Erythroblast (primary cell): ENCODE data around the gene ADM5.
"Not testable (repeated sequence)": the region's sequence is repeated elsewhere in the genome, so short reads cannot be mapped to it uniquely, and the experiment has no call there.

Experiments
- DNase-seq, 2 experiments: peaks; one replicate each; lab custom pipeline; 2025; lab: John Stamatoyannopoulos, UW
- GATA1 ChIP-seq: IDR thresholded peaks from 2 replicates; pipeline ENCODE4 v1.6.1; 2011; ENCODE audit warnings: low read depth, mild to moderate bottlenecking, control low read depth, low read length, moderate library complexity
- POLR2A ChIP-seq: IDR thresholded peaks from 2 replicates; pipeline ENCODE4 v1.6.1; 2011; ENCODE audit warnings: mild to moderate bottlenecking, low read length

ADM5 gene

DNA sequence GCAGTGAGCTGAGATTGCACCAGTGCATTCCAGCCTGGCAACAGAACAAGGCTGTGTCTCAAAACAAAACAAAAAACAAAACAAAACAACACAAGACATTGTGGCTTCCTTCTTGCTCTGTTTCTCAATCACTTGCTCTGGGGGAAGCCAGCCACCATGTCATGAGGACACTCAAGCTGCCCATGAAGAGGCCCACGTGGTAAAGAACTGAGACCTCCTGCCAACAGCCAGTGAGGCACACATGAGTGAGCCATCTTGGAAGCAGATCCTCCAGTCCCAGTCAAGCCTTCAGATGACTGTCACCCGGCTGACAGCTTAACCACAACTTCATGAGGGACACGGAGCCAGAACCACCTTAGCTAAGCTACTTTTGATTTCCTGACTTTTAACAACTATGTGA lies 26.8 kb downstream of the ADM5 start:
- DNase-seq: no peak
- no peak for TF ChIP-seq GATA1
- TF ChIP-seq POLR2A: no peak

DNA sequence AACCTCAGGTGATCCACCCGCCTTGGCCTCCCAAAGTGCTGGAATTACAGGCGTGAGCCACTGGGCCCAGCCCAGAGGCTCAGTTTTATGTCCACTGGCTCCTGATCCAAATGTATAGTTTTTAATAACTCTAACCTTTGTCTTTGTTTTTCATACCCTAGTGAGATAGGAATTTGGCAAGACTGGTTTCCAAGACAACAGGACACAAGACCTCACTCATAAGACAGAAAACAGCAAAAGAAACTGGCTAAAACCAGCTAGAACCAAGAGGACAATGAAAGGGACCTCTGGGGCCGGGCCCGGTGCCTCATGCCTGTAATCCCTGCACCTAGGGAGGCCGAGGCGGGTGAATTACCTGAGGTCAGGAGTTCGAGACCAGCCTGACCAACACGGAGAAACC lies 29.1 kb downstream of the ADM5 start:
- no peak for DNase-seq
- TF ChIP-seq POLR2A (no peak), GATA1 (no peak)

DNA sequence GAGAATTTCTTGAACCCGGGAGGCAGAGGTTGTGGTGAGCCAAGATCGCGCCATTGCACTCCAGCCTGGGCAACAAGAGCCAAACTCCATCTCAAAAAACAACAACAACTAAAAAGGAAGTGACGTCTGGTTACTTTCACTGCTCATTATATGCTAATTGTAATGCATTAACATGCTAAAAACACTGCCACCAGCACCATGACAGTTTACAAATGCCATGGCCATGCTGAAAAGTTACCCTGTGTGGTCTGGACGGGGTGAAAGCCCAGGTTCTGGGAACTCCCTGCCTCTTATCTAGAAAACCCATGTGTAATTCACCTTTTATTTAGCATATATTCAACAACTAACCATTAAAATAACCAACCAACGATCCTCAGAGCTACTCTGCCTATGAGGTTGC lies 29.6 kb downstream of the ADM5 start:
- TF ChIP-seq POLR2A (no peak), GATA1 (no peak)
- no peak for DNase-seq

DNA sequence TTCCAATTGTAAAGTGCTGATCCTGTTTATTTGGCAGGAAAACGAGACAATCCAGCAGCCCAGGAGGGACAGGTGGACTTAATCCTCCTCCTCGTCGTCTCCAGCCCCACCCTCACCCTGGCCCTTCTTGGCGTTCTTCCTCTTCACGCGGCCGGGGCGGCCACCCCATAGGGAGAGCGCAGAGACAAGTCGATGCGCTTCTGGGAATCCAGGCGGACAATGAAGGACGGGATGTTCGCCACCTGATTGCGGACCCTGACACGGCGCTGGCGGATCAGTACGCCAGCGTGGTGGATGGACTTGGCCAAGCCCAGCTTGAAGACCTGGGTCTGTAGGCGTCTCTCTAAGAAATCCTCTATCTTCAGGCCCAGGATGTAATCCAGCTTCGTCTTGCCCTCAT lies 30.0 kb downstream of the ADM5 start:
- DNase-seq: not testable (repeated sequence)

DNA sequence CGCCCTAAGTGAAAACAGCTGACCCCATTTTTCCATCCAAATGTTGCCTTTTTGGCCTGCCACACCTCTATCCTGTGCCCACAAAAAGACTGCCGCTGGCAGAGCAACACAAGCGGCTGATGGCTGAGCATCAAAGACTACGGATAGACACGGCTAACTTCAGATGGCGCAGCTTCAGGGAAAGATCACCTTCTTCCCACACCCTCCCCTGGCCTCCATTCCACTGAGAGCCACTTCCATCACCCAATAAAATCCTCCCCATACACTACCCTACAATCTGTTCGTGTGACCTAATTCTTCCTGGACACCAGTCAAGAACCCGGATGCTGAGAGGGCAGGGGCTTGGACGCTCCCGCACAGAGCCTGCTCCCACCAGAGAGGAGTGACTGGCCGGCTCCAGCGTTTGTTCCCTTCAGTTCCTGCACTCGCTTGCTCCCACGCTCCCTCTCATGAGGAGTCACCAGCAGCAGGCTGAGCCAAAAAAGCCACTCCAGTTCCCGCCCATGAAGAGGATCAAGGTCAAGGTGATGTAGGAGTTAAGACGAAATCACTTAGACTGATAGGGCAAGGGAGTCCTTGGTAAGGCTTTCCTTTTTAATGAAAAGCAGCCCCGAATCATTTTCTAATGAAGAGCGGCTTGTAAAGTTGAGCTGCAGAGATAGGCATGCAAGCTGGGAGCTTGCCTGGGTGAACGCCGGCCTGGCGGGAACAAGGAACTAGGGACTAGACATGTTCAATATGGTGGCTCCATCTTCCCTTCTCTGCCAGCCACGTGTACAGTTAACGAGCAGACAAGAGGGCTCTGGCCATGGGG lies 38.0 kb downstream of the ADM5 start:
- TF ChIP-seq POLR2A (no peak), GATA1 (no peak)
- no peak for DNase-seq

DNA sequence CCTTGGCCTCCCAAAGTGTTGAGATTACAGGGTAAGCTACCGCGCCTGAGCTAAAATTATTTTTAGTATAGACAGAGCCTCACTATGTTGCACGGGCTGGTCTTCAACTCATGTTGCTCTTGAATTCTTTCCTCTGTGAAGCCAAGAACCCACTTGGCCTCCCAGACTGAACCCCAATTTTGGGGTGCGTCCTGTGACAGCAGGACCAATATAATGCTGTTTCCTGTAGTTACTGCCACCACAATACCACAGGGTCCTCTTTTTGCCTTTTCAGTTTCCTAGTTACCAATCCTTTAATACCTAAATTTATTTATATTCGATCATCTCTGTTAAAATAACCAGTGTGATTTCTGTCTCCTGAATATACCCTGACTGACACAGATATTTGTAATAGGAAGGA lies 40.8 kb downstream of the ADM5 start:
- TF ChIP-seq POLR2A (no peak), GATA1 (no peak)
- no peak for DNase-seq

DNA sequence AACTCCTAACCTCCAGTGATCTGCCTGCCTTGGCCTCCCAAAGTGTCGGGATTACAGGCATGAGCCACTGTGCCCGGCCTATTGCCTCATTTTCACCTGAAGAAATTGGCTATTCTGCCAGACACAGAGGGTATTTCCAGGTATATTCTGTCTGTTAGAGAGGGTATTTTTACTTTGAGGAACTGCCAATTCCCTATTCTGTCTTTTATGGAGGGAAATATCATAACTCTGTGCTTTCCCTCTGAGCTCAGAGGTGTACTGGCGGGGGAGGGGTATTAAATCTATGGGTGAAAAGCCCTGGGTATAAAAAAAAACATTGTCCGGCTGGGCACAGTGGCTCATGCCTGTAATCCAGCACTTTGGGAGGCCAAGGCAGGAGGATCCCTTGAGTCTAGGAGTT lies 48.9 kb downstream of the ADM5 start:
- TF ChIP-seq GATA1 (no peak), POLR2A (no peak)
- no peak for DNase-seq

DNA sequence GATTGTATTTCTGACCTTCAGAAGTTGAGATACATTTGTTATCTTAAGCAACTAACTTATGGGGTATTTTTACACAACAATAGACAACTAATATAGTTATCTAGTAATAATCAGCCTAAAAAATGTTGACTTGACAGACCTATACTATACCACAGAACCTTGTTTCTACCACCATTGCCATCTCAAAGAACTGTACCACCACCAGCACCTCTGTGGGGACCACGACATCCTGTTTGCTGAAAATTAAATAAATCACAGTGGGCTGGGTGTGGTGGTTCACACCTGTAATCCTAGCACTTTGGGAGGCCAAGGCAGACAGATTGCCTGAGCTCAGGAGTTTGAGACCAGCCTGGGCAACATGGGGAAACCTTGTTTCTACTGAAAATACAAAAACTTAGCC lies 49.7 kb downstream of the ADM5 start:
- TF ChIP-seq GATA1: no peak
- no peak for TF ChIP-seq POLR2A
- DNase-seq: no peak

DNA sequence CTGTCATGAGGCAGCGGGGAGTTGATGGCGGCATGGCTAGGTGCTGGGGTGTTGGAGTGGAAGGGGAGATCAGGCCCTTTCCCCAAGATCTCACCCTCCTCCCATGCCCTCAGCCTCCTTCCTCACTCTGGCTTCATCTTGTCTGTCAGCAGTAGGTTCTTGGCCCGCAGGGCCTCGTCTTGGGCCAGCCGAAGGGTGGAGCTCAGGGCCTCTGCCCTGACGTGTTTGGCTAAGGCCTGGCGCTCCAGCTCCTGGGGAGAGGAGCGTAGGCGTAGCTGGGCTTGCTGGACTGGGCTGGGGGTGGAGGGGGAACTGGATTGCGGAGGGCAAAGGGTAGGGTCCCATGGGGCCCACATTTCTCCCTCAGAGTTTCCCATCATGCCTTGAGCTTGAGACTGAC lies 50.5 kb downstream of the ADM5 start:
- no peak for DNase-seq
- no peak for TF ChIP-seq GATA1
- TF ChIP-seq POLR2A: no peak
